Fibroblast of villous mesenchyme (primary cell): ENCODE data around the gene SINHCAF. TPM values are rescaled to one million over a fixed set of nuclear protein-coding genes. Genes with fewer than 3 reads are reported as not detected.

Source experiments
- DNase-seq: peaks from one replicate; pipeline ENCODE4 v3.0.0-alpha.2; 2010; ENCODE audit warnings: low read depth
- H3K4me3 ChIP-seq: 2 replicates; pipeline ENCODE4 v1.5.1; 2011; ENCODE audit warnings: low read depth, mild to moderate bottlenecking, low read length
- CTCF ChIP-seq: IDR thresholded peaks from 2 replicates; pipeline ENCODE4 v1.5.1; 2012; ENCODE audit warnings: low read depth, mild to moderate bottlenecking, low read length; ENCODE audit not compliant: insufficient read depth
- total RNA-seq: library from RNA; depleted of rRNA; stranded (reverse); fragments of >200 nt; gene quantifications from 2 replicates; pipeline ENCODE4 v1.2.3, GENCODE V29; 2012

The SINHCAF gene
- total RNA-seq, 1 donor, result 39.3 TPM

DNA sequence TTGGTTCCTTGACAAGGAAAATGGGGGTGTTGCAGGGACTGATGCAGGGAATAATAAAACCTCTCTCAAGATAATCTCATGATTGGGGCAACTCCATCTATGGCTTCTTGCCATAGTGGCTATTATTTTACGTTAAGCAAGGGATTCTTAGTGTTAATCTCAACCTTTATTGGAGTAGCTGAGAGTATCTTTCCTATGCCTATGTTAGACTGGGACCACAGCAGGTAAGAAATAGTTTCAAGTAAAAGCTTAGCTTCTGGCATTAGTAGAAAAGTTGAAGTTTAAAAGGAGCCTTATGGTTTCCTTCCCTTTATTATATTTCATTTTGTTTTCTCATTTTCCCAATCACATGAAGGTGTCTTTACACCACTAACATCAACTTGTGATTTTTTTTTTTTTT is 16.7 kb downstream of the SINHCAF start:
- DNase-seq, result no peak
- TF ChIP-seq CTCF, result no peak
- H3K4me3 ChIP-seq, result no peak overlapping the region

DNA sequence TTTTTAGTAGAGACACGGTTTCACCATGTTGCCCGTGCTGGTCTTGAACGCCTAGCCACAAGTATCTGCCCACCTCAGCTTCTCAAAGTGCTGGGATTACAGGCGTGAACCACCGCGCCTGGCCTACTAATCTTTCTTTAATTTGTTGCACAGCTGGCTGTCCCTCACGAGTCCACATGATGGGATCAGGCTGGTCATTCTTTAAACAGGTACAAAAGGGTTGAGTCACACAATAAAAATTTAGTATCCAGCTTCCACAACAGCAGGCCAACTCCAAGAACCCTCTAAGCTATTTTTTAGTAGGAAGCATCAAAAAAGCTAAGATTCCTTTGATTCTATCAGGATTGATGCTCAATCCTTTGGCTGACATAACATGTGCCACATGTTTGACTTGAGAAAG is 17.8 kb downstream of the SINHCAF start:
- no peak overlapping the region for H3K4me3 ChIP-seq
- no peak for TF ChIP-seq CTCF
- DNase-seq, result no peak

- peak; percentile 45 for DNase-seq
- no peak overlapping the region for H3K4me3 ChIP-seq
- no peak for TF ChIP-seq CTCF
Observed at GRCh38 chr12:31306866-31307265, 19.1 kb downstream of the SINHCAF start.

DNA sequence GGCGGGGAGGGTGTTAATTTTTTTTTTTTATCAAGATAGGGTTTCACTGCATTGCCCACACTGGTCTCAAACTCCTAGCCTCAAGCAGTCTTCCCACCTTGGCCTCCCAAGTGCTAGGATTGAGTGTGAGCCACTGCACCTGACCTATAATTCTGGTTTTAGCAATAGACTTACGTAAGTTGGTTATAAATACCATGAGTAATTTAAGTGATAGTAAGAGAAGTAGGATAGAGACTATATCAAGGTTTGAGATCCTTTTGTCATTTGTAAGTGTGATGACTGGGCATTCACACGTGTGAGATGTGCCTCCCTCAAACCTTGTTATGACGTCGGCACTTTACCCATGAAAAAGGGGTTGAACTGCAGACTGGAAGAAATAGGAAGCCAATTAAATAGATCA is 22.5 kb downstream of the SINHCAF start:
- TF ChIP-seq CTCF, result no peak
- DNase-seq, result no peak
- no peak overlapping the region for H3K4me3 ChIP-seq

DNA sequence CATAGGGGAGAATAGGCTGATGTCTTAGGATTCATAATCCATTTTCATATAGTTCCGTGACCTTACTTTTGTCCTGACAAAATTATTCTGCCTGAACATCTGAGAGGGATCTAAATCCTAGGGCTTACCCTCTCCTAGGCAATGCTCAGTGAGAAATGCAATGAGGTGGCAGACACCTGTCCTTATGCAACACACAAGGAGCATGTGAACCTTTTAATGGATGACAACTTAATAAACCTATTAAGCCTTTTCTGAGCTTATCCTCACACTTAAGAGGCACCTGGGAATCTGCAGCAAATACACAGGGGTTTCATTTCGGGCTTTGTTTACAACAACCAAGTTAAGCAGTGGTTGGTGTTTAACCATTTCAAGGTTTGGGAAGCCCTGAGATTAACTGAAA is 24.6 kb downstream of the SINHCAF start:
- DNase-seq, result no peak
- TF ChIP-seq CTCF, result no peak
- H3K4me3 ChIP-seq, result no peak overlapping the region

- DNase-seq, result no peak
- no peak for TF ChIP-seq CTCF
- H3K4me3 ChIP-seq, result no peak overlapping the region
Observed at GRCh38 chr12:31300783-31301182, 25.2 kb downstream of the SINHCAF start.

DNA sequence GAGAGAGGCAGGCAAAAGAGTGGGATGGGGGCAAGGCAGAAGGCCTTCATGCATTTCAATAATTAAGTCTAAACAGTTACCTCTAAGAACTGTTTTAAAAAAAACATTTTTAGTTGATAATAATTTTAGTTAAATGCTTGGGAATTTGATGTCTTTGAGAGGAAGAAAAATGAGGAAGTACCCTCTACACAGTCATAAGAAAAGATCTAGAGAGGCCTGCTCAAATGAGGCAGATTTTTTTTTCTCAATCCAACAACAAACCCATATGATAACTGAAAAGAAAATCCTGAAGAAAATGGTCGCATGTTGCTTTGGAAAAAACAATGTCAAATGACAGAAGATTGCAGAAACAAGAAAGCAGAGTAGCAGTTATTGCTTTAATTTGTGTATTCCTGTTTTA is 25.6 kb downstream of the SINHCAF start:
- H3K4me3 ChIP-seq, result no peak overlapping the region
- DNase-seq, result no peak
- no peak for TF ChIP-seq CTCF
